Spinal cord (tissue), 10 donors: ENCODE measurements around the gene RSRP1. TPM values are rescaled to one million over a fixed set of nuclear protein-coding genes. Genes with fewer than 3 reads are reported as not detected.
A peak's percentile ranks its signal among the peaks of the same experiment; 100 is the strongest.
"Not testable (repeated sequence)": the region's sequence is repeated elsewhere in the genome, so short reads cannot be mapped to it uniquely, and the experiment has no call there.

Experiments used
- DNase-seq, 6 donors: peaks; one replicate each; pipeline versions ENCODE4 v3.0.0 to v3.0.0-alpha.2; 2013 to 2015; ENCODE audit warnings: low spot score in 6 of 6, low read depth in 4 of 6
- H3K27ac ChIP-seq: one replicate; pipeline ENCODE4 v1.5.1; 2013; ENCODE audit warnings: low read depth, low read length, control low read depth
- H3K27me3 ChIP-seq: one replicate; pipeline ENCODE4 v1.6.1; 2013; ENCODE audit warnings: low read length; ENCODE audit not compliant: control insufficient read depth, insufficient read depth
- H3K36me3 ChIP-seq: one replicate; pipeline ENCODE4 v1.6.1; 2013; ENCODE audit warnings: low read length; ENCODE audit not compliant: control insufficient read depth, insufficient read depth
- H3K4me1 ChIP-seq: one replicate; pipeline ENCODE4 v1.6.1; 2013; ENCODE audit warnings: low read length; ENCODE audit not compliant: control insufficient read depth, insufficient read depth
- H3K4me3 ChIP-seq: one replicate; pipeline ENCODE4 v1.5.1; 2013; ENCODE audit warnings: low read depth, low read length, control low read depth
- H3K9me3 ChIP-seq: one replicate; pipeline ENCODE4 v1.6.1; 2013; ENCODE audit warnings: low read length; ENCODE audit not compliant: control insufficient read depth, insufficient read depth
- WGBS: methylation state at CpG from one replicate; pipeline ENCODE4 v1.1.5; 2013; ENCODE audit warnings: missing lambda C conversion rate; ENCODE audit not compliant: insufficient coverage; 5-methylcytosine and 5-hydroxymethylcytosine counted together
- long read RNA-seq, 4 donors: transcript quantifications; one replicate each; lab custom pipeline, GENCODE V29; 2026
- polyA plus RNA-seq, 2 donors: library from polyadenylated mRNA; unstranded; fragments of 120-200 nt; gene quantifications; one replicate each; pipeline ENCODE4 v1.2.1, GENCODE V29; 2013; ENCODE audit not compliant: insufficient read length in 2 of 2
- total RNA-seq, 2 donors: library from RNA; depleted of rRNA in 1 of 2; stranded (reverse); fragments of 120-200 nt in 1 of 2; fragments of >200 nt in 1 of 2; gene quantifications; one replicate each; pipeline versions ENCODE4 v1.2.3 to v1.2.4, GENCODE V29; 2013 to 2014
- donor health status: healthy.

Gene RSRP1
- total RNA-seq (100 to 1,000 TPM in 1 of 2 donors, 10 to 100 TPM in 1; 85.7 to 142 TPM), polyA plus RNA-seq (100 to 1,000 TPM; 123 to 162 TPM)
- long read RNA-seq, donor 1, transcript RSRP1-201 (5 exons, 1,502 nt) = minor isoform, 10 of 64 reads
- long read RNA-seq, donor 1, transcript RSRP1-207 (4 exons, 2,941 nt) = major isoform, 14 of 64 reads
- long read RNA-seq, donor 1, transcript RSRP1-202 (3 exons, 1,954 nt) = minor isoform, 12 of 64 reads
- long read RNA-seq, donor 1, partial matches to known transcripts = 26 of 64 reads
- long read RNA-seq, donor 1, other reads (novel, unspliced or antisense) = 0 of 64 reads
- long read RNA-seq, donor 2, partial matches to known transcripts = 0 of 4 reads
- long read RNA-seq, donor 2, other reads (novel, unspliced or antisense) = 0 of 4 reads
- long read RNA-seq, donor 3, partial matches to known transcripts = 0 of 3 reads
- long read RNA-seq, donor 3, other reads (novel, unspliced or antisense) = 0 of 3 reads
- long read RNA-seq, donor 4, transcript RSRP1-202 (3 exons, 1,954 nt) = major isoform, 22 of 111 reads
- long read RNA-seq, donor 4, transcript RSRP1-207 (4 exons, 2,941 nt) = minor isoform, 13 of 111 reads
- long read RNA-seq, donor 4, transcript RSRP1-201 (5 exons, 1,502 nt) = minor isoform, 5 of 111 reads
- long read RNA-seq, donor 4, partial matches to known transcripts = 55 of 111 reads
- long read RNA-seq, donor 4, other reads (novel, unspliced or antisense) = 14 of 111 reads

- peak; percentile 94 to 100 (median 97) for DNase-seq
- H3K36me3 ChIP-seq = peaks cover 16% of the 10 kb centered on the region
- H3K27me3 ChIP-seq = no peaks in the 10 kb centered on the region
- WGBS = under 1% methylated on average over 72 of the region's 79 CpGs
- peaks cover 16% of the 10 kb centered on the region for H3K4me1 ChIP-seq
- no peaks in the 10 kb centered on the region for H3K9me3 ChIP-seq
- H3K4me3 ChIP-seq = peak within 1 kb of the TSS; percentile 87
- H3K27ac ChIP-seq = peak within 1 kb of the TSS; percentile 97
Observed at GRCh38 chr1:25247024-25247828, at the start of gene RSRP1. RSRP1 (minus strand) TSS chr1:25247454; CDS start chr1:25246963, 491 bp downstream.

GRCh38 chr1:25296501-25296900 lies 49.2 kb upstream of the RSRP1 start:
- H3K4me1 ChIP-seq, H3K27ac ChIP-seq, H3K36me3 ChIP-seq, H3K27me3 ChIP-seq, H3K4me3 ChIP-seq, H3K9me3 ChIP-seq, DNase-seq: not testable (repeated sequence)
- WGBS = no CpG with 5 or more reads among the region's 8 CpGs

GRCh38 chr1:25294889-25295826 lies 47.9 kb upstream of the RSRP1 start:
- H3K4me3 ChIP-seq, H3K4me1 ChIP-seq, H3K27ac ChIP-seq, H3K27me3 ChIP-seq, H3K9me3 ChIP-seq, H3K36me3 ChIP-seq, DNase-seq: not testable (repeated sequence)
- WGBS = no CpG with 5 or more reads among the region's 14 CpGs

GRCh38 chr1:25293426-25293825 lies 46.2 kb upstream of the RSRP1 start:
- no CpG with 5 or more reads among the region's 2 CpGs for WGBS
- H3K27me3 ChIP-seq, H3K4me1 ChIP-seq, H3K36me3 ChIP-seq, H3K27ac ChIP-seq, DNase-seq, H3K4me3 ChIP-seq, H3K9me3 ChIP-seq: not testable (repeated sequence)

- H3K4me1 ChIP-seq, H3K36me3 ChIP-seq, DNase-seq, H3K27me3 ChIP-seq, H3K27ac ChIP-seq, H3K4me3 ChIP-seq, H3K9me3 ChIP-seq: not testable (repeated sequence)
- WGBS = no CpG with 5 or more reads among the region's 6 CpGs
Observed at GRCh38 chr1:25290043-25290442, 42.8 kb upstream of the RSRP1 start.

- H3K27me3 ChIP-seq, DNase-seq, H3K9me3 ChIP-seq, H3K27ac ChIP-seq, H3K4me3 ChIP-seq, H3K36me3 ChIP-seq, H3K4me1 ChIP-seq: not testable (repeated sequence)
- no CpG with 5 or more reads among the region's 8 CpGs for whole genome bisulfite sequencing
Observed at GRCh38 chr1:25288573-25289101, 41.4 kb upstream of the RSRP1 start.

GRCh38 chr1:25287164-25287563 lies 39.9 kb upstream of the RSRP1 start:
- not testable (repeated sequence) for H3K36me3 ChIP-seq, DNase-seq, H3K9me3 ChIP-seq, H3K27ac ChIP-seq, H3K4me1 ChIP-seq, H3K27me3 ChIP-seq, H3K4me3 ChIP-seq
- WGBS = 100% methylated on average over 1 of the region's 6 CpGs

- H3K36me3 ChIP-seq, H3K4me3 ChIP-seq, DNase-seq, H3K9me3 ChIP-seq, H3K27me3 ChIP-seq, H3K27ac ChIP-seq, H3K4me1 ChIP-seq: not testable (repeated sequence)
- 78% methylated on average over 1 of the region's 3 CpGs for WGBS
Observed at GRCh38 chr1:25285862-25286261, 38.6 kb upstream of the RSRP1 start.
